ENCODE results near the gene PAXX.

Gene PAXX

DNA sequence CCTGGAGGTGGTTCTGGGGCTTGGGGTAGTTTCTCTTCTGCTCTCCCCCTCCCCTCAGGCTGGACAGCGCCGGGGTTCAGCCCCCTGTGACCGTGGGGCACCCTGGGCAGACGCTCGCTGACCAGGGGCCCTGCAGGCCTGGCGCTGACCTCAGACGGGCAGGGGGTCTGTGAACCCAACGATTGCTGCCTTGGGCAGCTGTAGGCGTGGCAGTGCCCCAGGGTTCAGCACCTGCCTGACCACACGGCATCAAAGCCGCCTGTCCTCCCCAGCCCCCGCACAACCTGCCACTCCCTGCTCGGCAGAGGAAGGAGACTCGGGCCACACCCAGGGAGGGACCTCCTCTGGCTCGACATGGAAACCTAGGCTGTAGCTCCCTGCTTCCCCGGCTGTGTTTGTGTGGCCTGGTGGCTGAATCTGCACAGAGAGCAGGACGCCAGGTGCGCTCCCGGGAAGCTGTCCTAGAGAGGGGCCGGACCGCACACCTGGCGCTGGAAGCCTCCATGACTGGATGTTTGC, 28.0 kb upstream of the PAXX start:
- no peak for TF ChIP-seq ARNT (IDR thresholded peaks at IDR 0.05)
- TF ChIP-seq FOXA1 (IDR thresholded peaks at IDR 0.05): no peak
- no peak for TF ChIP-seq HDGF (IDR thresholded peaks at IDR 0.05; ENCODE audit: borderline replicate concordance)
- CTCF ChIA-PET: no interaction called here
- DNase-seq (ENCODE audit: extremely low spot score): no peak
- POLR2A ChIA-PET: interaction anchor here (1.0 kb wide), 1 partner anchor 16 kb away, joined by 4 read pairs; no protein-coding TSS in a partner anchor

DNA sequence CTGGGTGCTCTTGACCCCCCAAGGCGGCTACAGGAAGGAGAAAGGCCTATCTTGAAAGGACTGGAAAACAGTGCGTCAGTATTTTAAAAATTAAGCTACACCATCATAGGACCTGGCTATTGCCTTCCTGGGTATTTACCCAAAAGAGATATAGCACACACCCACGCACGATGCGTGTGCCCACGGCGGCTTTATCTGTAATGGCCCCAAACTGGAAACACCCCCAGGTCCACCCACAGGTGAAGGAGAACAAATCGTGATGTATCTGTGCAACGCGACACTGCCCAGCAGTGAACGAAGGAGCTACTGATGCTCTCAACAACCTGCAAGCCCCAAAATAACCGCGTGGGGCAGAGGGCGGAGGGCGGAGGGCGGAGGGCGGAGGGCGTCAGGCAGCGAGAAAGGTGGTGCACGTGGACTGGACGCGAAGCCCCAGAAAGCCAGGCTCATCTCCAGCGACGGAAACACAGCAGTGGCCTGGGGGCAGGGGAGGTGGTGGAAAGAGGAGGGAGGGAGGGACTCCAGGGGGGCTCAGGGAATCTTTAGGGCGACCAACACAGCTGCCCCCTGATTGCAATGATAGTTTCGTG, 27.3 kb upstream of the PAXX start:
- ChIA-PET CTCF (interaction anchor here (1.1 kb wide), 1 partner anchor 64 kb away, joined by 4 read pairs; no protein-coding TSS in a partner anchor), POLR2A (interaction anchor here (1.0 kb wide), 1 partner anchor 17 kb away, joined by 4 read pairs; no protein-coding TSS in a partner anchor)
- DNase-seq (ENCODE audit: extremely low spot score): no peak
- no peak for TF ChIP-seq FOXK2 (IDR thresholded peaks at IDR 0.05)
- no peak for TF ChIP-seq CTBP1 (IDR thresholded peaks at IDR 0.05; ENCODE audit: borderline replicate concordance)
- TF ChIP-seq ZNF384 (IDR thresholded peaks at IDR 0.05): no peak
- TF ChIP-seq SP1 (IDR thresholded peaks at IDR 0.05): no peak
- TF ChIP-seq FOXA1 (IDR thresholded peaks at IDR 0.05): no peak
- TF ChIP-seq L3MBTL2 (conservative IDR thresholded peaks at IDR 0.05): no peak
- TF ChIP-seq, protein P1, sequence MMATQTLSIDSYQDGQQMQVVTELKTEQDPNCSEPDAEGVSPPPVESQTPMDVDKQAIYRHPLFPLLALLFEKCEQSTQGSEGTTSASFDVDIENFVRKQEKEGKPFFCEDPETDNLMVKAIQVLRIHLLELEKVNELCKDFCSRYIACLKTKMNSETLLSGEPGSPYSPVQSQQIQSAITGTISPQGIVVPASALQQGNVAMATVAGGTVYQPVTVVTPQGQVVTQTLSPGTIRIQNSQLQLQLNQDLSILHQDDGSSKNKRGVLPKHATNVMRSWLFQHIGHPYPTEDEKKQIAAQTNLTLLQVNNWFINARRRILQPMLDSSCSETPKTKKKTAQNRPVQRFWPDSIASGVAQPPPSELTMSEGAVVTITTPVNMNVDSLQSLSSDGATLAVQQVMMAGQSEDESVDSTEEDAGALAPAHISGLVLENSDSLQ (IDR thresholded peaks at IDR 0.05): no peak
- TF ChIP-seq SUZ12 (IDR thresholded peaks at IDR 0.05): no peak
- TF ChIP-seq LEF1 (IDR thresholded peaks at IDR 0.05; ENCODE audit: borderline replicate concordance): no peak
- no peak for TF ChIP-seq NFRKB (IDR thresholded peaks at IDR 0.05)
- no peak for TF ChIP-seq ARNT (IDR thresholded peaks at IDR 0.05)
- TF ChIP-seq FOXM1 (IDR thresholded peaks at IDR 0.05; ENCODE audit: borderline replicate concordance): no peak
- TF ChIP-seq ELF4 (IDR thresholded peaks at IDR 0.05): no peak
- TF ChIP-seq BHLHE40 (IDR thresholded peaks at IDR 0.05; ENCODE audit: borderline replicate concordance): no peak
- TF ChIP-seq TARDBP (IDR thresholded peaks at IDR 0.05): no peak

DNA sequence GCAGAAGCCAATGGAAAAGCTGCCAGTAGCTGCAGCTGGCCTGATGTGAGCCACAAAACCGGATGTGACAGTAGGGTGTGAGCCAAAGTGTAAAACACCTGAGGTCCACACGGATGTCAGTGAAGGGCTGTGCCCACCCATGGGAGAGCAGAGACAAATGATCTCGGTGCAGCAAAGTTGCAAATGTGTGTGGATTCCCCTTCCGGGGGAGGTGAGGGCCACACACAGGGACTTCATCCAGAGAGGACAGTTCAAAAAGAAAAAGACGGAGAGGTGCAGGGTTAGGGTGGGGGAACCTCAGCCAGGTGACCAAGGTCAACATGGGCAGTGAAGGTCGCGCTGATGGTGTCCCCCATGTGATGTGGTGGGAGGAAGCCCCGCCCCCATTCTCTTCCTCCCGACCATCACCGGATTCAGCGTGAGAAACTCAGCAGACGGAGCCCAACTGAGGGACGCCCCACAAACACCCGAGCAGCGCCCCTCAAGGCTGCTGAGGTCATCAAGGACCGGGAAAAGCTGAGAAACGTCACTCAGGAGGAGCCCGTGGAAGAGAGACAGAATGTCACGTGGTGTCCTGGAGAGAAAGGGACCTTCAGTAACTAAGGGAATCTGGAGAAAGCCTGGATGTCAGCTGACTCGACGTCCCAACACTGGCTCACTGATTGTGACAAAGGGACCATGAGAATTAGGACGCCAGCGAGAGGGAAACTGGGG, 26.3 kb upstream of the PAXX start:
- POLR2A ChIA-PET: no interaction called here
- no peak for DNase-seq (ENCODE audit: extremely low spot score)
- CTCF ChIA-PET: interaction anchor here (1.1 kb wide), 1 partner anchor 63 kb away, joined by 4 read pairs; no protein-coding TSS in a partner anchor
- TF ChIP-seq ZNF384 (IDR thresholded peaks at IDR 0.05) (no peak), LEF1 (IDR thresholded peaks at IDR 0.05; ENCODE audit: borderline replicate concordance) (no peak), FOXK2 (IDR thresholded peaks at IDR 0.05) (no peak), ARNT (IDR thresholded peaks at IDR 0.05) (no peak), L3MBTL2 (conservative IDR thresholded peaks at IDR 0.05) (no peak), TARDBP (IDR thresholded peaks at IDR 0.05) (no peak), CTBP1 (IDR thresholded peaks at IDR 0.05; ENCODE audit: borderline replicate concordance) (no peak), FOXA1 (IDR thresholded peaks at IDR 0.05) (no peak), ELF4 (IDR thresholded peaks at IDR 0.05) (no peak), NFRKB (IDR thresholded peaks at IDR 0.05) (no peak), HDGF (IDR thresholded peaks at IDR 0.05; ENCODE audit: borderline replicate concordance) (no peak), SP1 (IDR thresholded peaks at IDR 0.05) (no peak), FOXM1 (IDR thresholded peaks at IDR 0.05; ENCODE audit: borderline replicate concordance) (no peak), BHLHE40 (IDR thresholded peaks at IDR 0.05; ENCODE audit: borderline replicate concordance) (no peak)
- TF ChIP-seq, protein P1 (IDR thresholded peaks at IDR 0.05): no peak

DNA sequence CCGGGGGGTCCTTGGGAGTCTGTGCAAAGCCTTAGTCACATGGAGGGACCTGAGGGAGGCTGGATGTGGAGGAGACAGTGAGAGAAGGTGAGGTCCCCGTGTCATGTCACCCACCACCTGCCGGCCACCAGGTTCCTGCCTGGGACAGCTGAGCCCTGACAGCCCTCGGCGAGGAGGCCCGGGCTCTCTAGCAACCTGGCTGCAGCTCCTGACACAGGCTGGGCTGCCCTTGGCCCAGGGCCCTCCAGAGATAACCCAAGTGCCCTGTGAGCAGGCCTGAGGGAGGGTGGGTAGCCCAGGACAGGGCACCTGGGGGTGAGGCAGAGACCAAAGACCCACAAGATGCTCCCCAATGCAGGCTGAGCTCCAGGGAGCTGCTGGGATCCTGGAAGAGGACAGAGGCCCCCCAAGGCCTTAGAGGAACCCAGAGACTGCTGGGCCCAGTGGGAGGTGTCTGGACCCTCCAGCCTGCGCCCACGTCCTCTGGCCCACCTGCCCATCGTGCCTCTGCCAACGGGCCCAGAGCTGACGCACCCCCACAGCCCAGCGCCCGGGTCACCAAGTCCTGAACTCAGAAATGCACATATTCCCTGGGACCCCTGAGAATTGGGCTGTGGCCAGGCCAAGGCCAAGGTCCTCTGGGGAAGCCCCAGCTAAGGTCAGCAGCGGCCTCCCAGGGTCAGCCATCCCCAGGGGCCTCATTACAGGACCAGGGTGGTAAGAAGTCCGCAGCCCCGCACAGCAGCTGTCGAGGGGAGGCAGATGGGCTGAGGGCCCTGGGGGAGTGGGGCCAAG, 23.7 kb upstream of the PAXX start:
- no peak for TF ChIP-seq ELF4 (IDR thresholded peaks at IDR 0.05)
- TF ChIP-seq HDGF (IDR thresholded peaks at IDR 0.05; ENCODE audit: borderline replicate concordance): no peak
- no peak for TF ChIP-seq BHLHE40 (IDR thresholded peaks at IDR 0.05; ENCODE audit: borderline replicate concordance)
- TF ChIP-seq NFRKB (IDR thresholded peaks at IDR 0.05): no peak
- no peak for TF ChIP-seq CTBP1 (IDR thresholded peaks at IDR 0.05; ENCODE audit: borderline replicate concordance)
- TF ChIP-seq FOXM1 (IDR thresholded peaks at IDR 0.05; ENCODE audit: borderline replicate concordance): no peak
- TF ChIP-seq, protein P1 (IDR thresholded peaks at IDR 0.05): no peak
- POLR2A ChIA-PET: interaction anchor here (0.8 kb wide), 1 partner anchor 24 kb away, joined by 3 read pairs; the partner anchor contains the start of gene PAXX
- DNase-seq (ENCODE audit: extremely low spot score): no peak
- CTCF ChIA-PET: no interaction called here

DNA sequence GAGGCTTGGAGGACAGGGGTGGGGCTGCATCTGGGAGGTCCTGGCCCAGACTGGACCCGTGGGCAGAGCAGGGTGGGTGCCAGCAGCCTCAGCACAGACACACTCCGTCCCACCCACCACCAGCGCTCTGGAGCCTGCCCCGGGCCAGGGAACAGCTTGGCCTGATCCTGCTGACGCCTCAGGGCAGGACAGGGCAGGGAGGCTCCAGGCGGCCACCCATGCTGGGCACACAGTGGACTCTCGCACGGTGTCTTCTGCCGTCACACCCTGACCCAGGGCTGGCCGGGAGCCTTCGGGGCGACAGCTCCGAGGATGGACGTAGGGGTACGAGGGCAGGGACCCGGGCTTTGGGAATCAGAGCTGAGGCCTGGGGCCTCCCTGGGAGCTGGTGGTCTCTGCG, 23.1 kb upstream of the PAXX start:
- DNase-seq (ENCODE audit: extremely low spot score): no peak
- POLR2A ChIA-PET: interaction anchor here (0.8 to 1.6 kb wide), 2 partner anchors 18 to 23 kb away, joined by 3 read pairs; partner anchors contain the start of gene PAXX
- CTCF ChIA-PET: no interaction called here
- no peak for TF ChIP-seq L3MBTL2 (conservative IDR thresholded peaks at IDR 0.05)
- TF ChIP-seq, protein P1 (IDR thresholded peaks at IDR 0.05): no peak
- no peak for TF ChIP-seq ELF4 (IDR thresholded peaks at IDR 0.05)
- no peak for TF ChIP-seq FOXM1 (IDR thresholded peaks at IDR 0.05; ENCODE audit: borderline replicate concordance)
- TF ChIP-seq ZNF384 (IDR thresholded peaks at IDR 0.05): no peak
- no peak for TF ChIP-seq BHLHE40 (IDR thresholded peaks at IDR 0.05; ENCODE audit: borderline replicate concordance)
- no peak for TF ChIP-seq FOXA1 (IDR thresholded peaks at IDR 0.05)
- TF ChIP-seq TARDBP (IDR thresholded peaks at IDR 0.05): no peak
- no peak for TF ChIP-seq ARNT (IDR thresholded peaks at IDR 0.05)
- no peak for TF ChIP-seq HDGF (IDR thresholded peaks at IDR 0.05; ENCODE audit: borderline replicate concordance)
- TF ChIP-seq CTBP1 (IDR thresholded peaks at IDR 0.05; ENCODE audit: borderline replicate concordance): no peak
- TF ChIP-seq SUZ12 (IDR thresholded peaks at IDR 0.05): no peak
- TF ChIP-seq LEF1 (IDR thresholded peaks at IDR 0.05; ENCODE audit: borderline replicate concordance): no peak
- no peak for TF ChIP-seq SP1 (IDR thresholded peaks at IDR 0.05)
- TF ChIP-seq NFRKB (IDR thresholded peaks at IDR 0.05): no peak
- TF ChIP-seq FOXK2 (IDR thresholded peaks at IDR 0.05): no peak
